Measurements from ENCODE around the gene DLGAP1. TPM values are rescaled to one million over a fixed set of nuclear protein-coding genes. Genes with fewer than 3 reads are reported as not detected.

DLGAP1 gene
- total and polyA plus RNA-seq, 2 of the 13 experiments (the other 11 are each of a cell fraction or from before 2014, with no cell fraction given): 0.01 TPM; not detected in 1

DNA sequence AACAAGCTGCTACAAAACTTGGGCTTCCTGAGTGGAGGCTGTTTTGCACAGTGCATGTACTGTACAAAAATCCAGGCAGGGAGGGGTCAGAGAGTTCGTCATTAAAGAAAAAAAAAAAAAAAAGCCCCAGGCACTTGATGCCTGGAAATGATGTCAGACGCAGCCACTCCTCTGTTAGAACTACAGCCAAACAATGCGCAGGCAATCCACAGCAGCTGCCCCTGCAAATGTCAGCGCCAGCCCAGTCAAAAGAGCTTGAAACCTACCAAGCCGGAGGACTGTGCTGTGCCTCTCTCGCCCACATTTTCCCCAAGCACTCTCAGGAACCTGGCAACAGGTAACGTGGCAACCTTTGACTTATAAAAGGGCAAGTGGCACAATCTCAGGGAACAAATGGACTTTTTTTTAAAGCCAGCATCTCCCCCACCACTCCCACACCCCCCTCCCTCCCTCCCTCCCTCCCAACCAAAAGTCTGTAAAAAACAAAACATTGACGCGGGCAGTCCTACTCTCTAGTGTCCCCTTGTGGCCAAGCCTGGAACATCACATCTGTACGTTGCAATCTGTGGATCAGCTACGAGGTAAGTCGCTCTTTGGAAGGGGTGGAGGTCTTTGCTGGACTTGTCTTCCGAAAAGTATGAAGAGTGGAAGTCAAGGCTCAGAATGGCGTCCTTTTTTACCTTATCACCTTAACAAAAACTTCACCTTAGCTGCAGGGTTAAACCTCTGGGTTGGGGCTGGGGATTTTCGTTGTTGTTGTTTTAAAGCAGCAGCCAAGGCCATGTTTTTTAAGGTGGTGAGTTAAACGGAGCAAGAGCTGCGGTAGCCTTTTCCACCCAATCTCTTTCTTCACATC lies 861.0 kb downstream of the DLGAP1 start (continued):
- TF ChIP-seq ZBTB33 (CRISPR knock-in tag; IDR thresholded peaks at IDR 0.05): no peak
- TF ChIP-seq, protein P1, sequence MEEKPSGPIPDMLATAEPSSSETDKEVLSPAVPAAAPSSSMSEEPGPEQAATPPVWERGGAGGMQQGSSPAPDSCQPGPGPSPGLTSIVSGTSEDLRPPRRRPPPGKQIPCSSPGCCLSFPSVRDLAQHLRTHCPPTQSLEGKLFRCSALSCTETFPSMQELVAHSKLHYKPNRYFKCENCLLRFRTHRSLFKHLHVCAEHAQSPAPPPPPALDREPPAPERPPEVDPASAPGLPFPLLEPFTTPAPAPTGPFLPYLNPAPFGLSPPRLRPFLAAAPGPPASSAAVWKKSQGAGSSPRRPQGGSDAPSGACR (CRISPR knock-in tag; IDR thresholded peaks at IDR 0.05): no peak
- TF ChIP-seq, protein P2, sequence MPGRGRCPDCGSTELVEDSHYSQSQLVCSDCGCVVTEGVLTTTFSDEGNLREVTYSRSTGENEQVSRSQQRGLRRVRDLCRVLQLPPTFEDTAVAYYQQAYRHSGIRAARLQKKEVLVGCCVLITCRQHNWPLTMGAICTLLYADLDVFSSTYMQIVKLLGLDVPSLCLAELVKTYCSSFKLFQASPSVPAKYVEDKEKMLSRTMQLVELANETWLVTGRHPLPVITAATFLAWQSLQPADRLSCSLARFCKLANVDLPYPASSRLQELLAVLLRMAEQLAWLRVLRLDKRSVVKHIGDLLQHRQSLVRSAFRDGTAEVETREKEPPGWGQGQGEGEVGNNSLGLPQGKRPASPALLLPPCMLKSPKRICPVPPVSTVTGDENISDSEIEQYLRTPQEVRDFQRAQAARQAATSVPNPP (CRISPR knock-in tag; IDR thresholded peaks at IDR 0.05): no peak
- TF ChIP-seq SP140L (CRISPR knock-in tag; IDR thresholded peaks at IDR 0.05; ENCODE audit: borderline replicate concordance): no peak
- no peak; the same call in 1 of the 2 replicates for TF ChIP-seq HNF1B (CRISPR knock-in tag; IDR thresholded peaks at IDR 0.05)
- no peak for TF ChIP-seq JDP2 (CRISPR knock-in tag; IDR thresholded peaks at IDR 0.05; ENCODE audit: borderline replicate concordance)
- TF ChIP-seq ZNF10 (CRISPR knock-in tag; IDR thresholded peaks at IDR 0.05; ENCODE audit: borderline replicate concordance, low read depth): no peak
- no peak for TF ChIP-seq ZNF318 (CRISPR knock-in tag; IDR thresholded peaks at IDR 0.05)
- TF ChIP-seq POLR2G (IDR thresholded peaks at IDR 0.05; ENCODE audit: low read depth, low read length): peak; percentile 80
- no peak for TF ChIP-seq ZNF777 (CRISPR knock-in tag; IDR thresholded peaks at IDR 0.05)
- TF ChIP-seq FOXC1 (CRISPR knock-in tag; IDR thresholded peaks at IDR 0.05; ENCODE audit: borderline replicate concordance): no peak

All from HepG2 (cell line).